Stimulated activated CD4-positive, alpha-beta T cell treated with anti-CD3 and anti-CD28 coated beads, Interleukin-12 subunit alpha, Interleukin-12 subunit beta, amount 100 ng/mL, for 24 hours (primary cell): ENCODE data around the gene CDH4.

Experiments used
- DNase-seq, 2 experiments: peaks; one replicate each; pipeline ENCODE4 v3.0.0-alpha.2; 2020; ENCODE audit warnings: low read depth in 2 of 2

The CDH4 gene

DNA sequence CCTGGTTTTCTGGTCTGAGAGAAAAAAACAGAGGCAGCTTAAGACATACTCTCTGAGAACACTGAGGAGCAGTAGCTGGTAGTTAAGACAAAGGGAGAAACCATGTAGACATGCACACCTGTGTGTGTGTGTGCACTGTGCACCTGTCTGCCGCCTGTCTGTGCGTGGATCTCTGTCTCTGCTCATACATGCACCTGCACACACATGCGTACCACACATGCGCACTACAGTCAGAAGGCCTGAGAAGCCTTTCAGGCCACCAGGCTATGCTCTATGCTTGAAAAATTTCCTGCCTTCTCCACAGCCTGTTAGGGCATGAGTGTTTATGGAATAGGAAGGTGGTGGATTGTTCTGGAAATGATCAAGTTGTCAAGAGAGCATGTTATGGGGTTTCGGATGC is 103.5 kb downstream of the CDH4 start:
- no peak for DNase-seq

DNA sequence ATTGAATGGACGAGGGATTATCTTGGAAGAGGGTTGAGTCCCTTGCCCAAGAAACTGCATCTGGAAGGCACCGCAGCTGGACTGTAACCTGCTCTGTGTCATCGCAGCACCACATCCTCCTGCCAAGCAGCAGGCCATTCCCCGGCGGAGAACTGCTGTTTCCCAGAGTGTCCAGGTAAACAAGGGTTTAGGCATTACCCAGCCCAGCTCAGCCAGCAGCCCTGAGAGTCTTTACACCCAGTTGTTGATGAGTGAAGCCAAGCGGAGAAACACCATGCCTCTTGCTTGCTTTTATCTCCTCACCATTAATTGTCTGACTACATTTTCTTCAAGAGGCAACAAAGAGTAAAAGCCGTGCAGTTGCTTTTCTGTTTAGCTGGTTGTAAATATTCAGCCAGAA is 104.1 kb downstream of the CDH4 start:
- no peak for DNase-seq

- DNase-seq, result no peak
Observed at GRCh38 chr20:61357119-61357518, 105.1 kb downstream of the CDH4 start.

GRCh38 chr20:61359254-61359653 is 107.2 kb downstream of the CDH4 start:
- no peak for DNase-seq

DNA sequence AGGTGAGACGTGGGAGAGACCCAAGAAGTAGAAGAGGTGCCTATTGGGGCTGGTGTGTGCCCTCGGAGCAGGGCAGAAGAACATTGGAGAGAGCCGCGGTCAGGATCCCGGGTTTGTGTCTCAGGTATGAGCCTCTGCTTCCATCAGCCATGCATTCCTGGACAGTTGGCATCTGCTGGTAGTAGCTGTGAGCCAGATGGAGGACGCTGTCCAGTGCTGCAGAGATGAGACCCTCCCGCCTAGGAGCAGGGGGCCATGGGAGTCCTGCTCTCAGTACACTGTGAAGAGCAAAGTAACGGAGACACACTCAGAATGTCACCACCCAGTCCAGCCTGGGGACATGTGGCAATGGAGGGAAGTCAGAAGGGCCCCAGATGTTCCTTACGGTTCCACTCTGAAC is 108.2 kb downstream of the CDH4 start:
- DNase-seq, result no peak

GRCh38 chr20:61360940-61361339 is 108.9 kb downstream of the CDH4 start:
- no peak for DNase-seq

- no peak for DNase-seq
Observed at GRCh38 chr20:61361501-61361900, 109.4 kb downstream of the CDH4 start.

GRCh38 chr20:61364147-61364546 is 112.1 kb downstream of the CDH4 start:
- no peak for DNase-seq

- DNase-seq, result no peak
Observed at GRCh38 chr20:61366914-61367313, 114.9 kb downstream of the CDH4 start.

DNA sequence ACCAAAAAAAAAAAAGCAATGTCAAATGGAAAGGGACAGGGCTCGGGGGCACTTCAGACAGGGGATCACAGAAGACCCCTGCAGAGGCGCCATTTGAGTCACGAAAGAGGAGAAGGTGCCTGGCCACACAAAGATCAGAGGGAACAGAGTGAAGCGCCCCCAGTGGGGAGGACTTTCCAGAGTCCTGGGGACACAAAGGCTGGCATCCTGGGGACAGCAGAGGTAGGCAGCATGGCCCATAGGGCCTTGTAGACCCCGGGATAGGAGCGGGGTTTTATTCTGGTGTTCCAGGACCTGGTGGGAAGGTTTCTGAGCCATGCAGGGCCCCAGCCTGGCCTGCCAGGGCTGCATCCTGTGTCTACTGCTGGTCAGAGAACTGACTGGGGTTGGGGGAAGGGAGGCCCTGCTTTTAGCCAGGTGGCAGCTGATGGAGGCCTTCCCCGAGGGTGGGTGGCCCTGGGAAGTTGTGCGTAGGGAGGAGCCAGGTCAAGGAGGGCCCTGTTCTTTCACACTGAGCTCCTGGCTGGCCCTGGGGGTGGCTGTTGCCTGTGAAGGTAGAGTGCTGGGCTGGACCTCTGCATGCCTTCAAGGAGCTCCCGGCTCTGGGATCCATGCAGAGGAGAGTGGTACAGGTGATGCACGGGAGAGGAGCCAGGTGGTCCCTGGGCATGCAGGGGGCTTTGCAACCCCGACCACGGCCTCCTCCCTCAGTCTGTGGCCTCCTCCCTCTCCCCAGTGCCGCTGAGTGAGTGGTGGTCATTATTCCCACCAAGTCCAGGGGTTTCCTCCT is 117.9 kb downstream of the CDH4 start:
- no peak for DNase-seq

DNA sequence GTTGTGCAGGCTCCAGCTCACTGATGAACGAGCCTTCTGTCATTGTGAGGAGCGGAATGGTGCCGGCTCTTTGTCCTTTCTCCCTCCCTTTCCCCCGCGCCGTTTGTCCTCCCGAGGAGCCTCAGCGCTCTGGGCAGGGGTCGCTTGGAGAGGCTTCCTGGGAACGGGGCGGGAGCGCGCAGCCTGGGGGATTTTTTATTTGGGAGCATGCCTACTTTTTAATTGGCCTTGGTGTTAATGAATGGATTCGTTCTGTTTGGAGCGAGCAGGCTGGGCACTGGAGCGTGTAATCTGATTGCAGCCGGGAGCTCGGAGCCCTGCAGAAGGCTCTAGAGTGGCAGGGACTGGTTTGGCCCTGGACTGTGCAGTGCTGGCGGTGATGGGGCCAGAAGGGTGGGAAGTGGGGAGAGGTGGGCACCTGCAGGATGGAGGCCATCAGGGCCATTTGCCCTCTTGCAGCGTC is 118.8 kb downstream of the CDH4 start:
- no peak for DNase-seq

GRCh38 chr20:61371501-61372136 is 119.6 kb downstream of the CDH4 start:
- DNase-seq, result no peak

GRCh38 chr20:61372137-61373054 is 120.3 kb downstream of the CDH4 start:
- DNase-seq, result no peak

DNA sequence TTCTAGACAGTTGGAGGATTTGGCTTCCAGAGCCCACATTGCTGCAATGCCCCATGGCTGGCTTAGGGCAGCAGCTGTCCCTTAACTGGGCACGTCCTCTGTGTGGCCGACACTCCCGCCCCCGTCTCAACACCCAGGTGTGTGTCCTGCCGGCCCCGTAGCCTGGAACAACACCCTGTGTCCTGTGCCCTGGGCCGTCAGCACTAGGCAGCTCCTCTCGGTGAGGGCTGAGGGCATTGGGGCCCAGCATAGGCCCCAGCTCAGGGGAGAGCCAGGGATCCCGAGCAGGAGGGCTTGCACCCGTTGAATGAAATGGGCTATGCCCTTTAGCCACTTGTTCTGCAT is 121.0 kb downstream of the CDH4 start:
- no peak for DNase-seq

GRCh38 chr20:61373956-61374545 is 122.0 kb downstream of the CDH4 start:
- no peak for DNase-seq

DNA sequence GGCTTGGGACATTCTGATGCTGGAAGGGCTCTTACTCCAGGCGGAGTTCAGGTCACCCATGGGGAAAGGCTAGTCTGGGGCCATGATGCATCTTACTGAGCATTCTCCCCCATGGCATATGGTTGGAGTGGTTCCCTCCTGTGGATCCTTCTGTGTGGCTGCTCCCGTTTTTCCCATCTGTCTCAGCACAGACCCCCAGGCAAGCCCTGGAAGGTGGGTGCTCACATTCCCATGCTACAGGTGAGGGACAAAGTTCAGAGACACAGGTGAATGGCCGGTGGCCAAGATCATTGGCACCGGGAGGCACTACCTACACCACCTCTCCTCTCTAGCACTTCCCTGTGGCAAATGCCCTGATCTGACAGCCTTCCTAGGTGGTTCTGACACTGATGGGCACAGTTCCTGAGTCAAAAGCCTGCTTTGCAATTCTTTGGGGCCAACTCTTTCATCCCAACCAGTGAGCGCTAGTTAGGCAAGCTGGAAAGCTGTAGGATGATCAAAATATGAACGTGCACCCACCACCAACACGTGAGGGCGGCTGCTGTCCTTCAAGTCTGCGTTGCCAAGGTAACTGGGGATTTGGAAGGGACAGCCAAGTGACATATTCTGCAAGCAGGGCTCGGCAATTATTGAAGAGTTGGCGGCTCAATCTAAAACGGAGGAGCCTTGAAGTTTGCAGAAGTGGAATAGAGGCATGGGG is 124.6 kb downstream of the CDH4 start:
- no peak for DNase-seq

GRCh38 chr20:61378694-61379355 is 126.8 kb downstream of the CDH4 start:
- DNase-seq, result no peak

DNA sequence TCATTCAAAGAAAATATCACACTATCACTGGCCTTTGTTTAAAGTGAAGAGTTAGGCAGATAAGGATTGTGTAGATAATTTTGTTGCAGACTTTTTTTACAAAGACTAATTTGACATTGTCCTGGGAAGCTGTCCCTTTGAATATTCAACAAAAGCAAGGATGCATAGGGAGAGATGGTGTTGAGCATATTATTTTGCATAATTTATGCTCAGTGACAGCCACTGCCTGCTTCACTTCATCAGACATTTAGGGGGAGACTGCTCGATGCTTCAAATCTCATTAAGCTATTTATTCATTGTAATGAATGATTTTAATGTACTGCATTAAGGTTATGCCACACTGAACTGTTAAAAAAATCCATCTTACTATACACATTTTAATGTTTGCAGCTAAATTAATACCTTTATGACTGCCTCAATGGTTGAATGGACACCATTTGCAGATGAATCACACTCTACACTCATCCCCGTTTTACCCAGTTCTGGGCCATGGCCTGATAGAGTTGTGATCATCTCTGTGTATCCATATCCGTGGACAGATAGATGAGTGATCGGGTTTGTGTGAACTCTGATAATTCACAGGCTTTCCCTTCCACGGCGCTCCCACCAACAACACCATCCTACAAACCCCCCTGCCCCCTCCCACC is 128.0 kb downstream of the CDH4 start:
- DNase-seq, result no peak

DNA sequence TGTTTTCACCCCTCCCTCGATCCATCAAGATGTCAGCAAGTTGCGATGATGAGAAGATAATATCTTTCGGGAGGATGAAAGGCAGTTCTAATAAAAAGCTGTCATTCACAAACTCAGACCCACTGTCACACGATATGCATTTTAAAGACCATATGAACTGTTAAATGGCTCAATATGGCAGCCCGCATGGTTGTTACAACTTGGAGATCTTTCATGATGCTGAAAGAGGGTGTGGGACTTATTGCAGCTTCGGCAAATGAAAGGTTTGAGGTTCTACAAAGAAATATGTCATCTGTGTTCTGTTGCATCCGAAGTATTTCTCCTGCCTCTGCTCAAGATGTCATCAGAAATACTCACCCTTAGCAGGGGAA is 128.5 kb downstream of the CDH4 start:
- DNase-seq, result no peak

DNA sequence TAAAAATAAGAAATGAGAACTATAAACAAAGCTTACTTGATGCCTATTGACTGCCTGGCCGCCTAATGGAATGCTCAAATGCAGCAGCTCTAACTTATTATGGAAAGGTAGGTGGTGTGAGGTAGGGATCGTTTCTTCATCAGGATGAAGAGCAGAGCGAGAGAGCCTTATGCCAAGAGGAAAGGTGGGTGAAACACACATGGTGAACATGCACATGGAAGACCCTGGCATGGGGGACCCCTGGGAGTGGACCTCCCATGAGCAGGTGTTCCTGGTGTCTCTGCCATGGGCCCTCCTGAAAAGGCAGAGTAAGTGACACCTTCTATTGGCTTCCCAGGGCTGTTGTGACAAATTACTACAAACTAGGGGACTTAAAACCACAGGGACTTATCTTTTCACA is 130.1 kb downstream of the CDH4 start:
- DNase-seq, result no peak

- no peak for DNase-seq
Observed at GRCh38 chr20:61385296-61385695, 133.2 kb downstream of the CDH4 start.
